22Rv1 (cell line): ENCODE data around the gene LCN9.

ENCODE experiments used
- H3K27ac ChIP-seq: fragments of 450-650 bp; 2 replicates; pipeline ENCODE4 v1.5.1; 2017
- CTCF ChIP-seq: fragments of 450-650 bp; IDR thresholded peaks from 2 replicates; pipeline ENCODE4 v1.5.1; 2017; ENCODE audit warnings: mild to moderate bottlenecking
- ZFX ChIP-seq: fragments of 450-650 bp; IDR thresholded peaks from 2 replicates; pipeline ENCODE4 v1.6.1; 2017; ENCODE audit warnings: antibody characterized with exemption, borderline replicate concordance

Gene LCN9

GRCh38 chr9:135617538-135617900, 45.6 kb upstream of the LCN9 start:
- no peak overlapping the region for H3K27ac ChIP-seq
- TF ChIP-seq ZFX (no peak), CTCF (no peak)

- TF ChIP-seq ZFX (no peak), CTCF (no peak)
Measured at GRCh38 chr9:135617991-135618411, 45.1 kb upstream of the LCN9 start.

GRCh38 chr9:135618866-135619598, 44.1 kb upstream of the LCN9 start:
- TF ChIP-seq ZFX (no peak), CTCF (no peak)
- H3K27ac ChIP-seq, result no peak overlapping the region

More at GRCh38 chr9:135617991-135618411, 45.1 kb upstream of the LCN9 start:
- no peak overlapping the region for H3K27ac ChIP-seq

- TF ChIP-seq CTCF (no peak), ZFX (no peak)
- no peak overlapping the region for H3K27ac ChIP-seq
Measured at GRCh38 chr9:135619599-135619886, 43.6 kb upstream of the LCN9 start.

- TF ChIP-seq CTCF (no peak), ZFX (no peak)
- no peak overlapping the region for H3K27ac ChIP-seq
Measured at GRCh38 chr9:135620558-135620957, 42.6 kb upstream of the LCN9 start.

- TF ChIP-seq CTCF (no peak), ZFX (no peak)
Measured at GRCh38 chr9:135622415-135623020, 40.6 kb upstream of the LCN9 start.

GRCh38 chr9:135624282-135624681, 38.8 kb upstream of the LCN9 start:
- TF ChIP-seq ZFX, result no peak
- TF ChIP-seq CTCF, result no peak
- H3K27ac ChIP-seq, result no peak overlapping the region

More at GRCh38 chr9:135622415-135623020, 40.6 kb upstream of the LCN9 start:
- H3K27ac ChIP-seq, result no peak overlapping the region
